ENCODE data around the gene SPDYE1.

SPDYE1 gene

DNA sequence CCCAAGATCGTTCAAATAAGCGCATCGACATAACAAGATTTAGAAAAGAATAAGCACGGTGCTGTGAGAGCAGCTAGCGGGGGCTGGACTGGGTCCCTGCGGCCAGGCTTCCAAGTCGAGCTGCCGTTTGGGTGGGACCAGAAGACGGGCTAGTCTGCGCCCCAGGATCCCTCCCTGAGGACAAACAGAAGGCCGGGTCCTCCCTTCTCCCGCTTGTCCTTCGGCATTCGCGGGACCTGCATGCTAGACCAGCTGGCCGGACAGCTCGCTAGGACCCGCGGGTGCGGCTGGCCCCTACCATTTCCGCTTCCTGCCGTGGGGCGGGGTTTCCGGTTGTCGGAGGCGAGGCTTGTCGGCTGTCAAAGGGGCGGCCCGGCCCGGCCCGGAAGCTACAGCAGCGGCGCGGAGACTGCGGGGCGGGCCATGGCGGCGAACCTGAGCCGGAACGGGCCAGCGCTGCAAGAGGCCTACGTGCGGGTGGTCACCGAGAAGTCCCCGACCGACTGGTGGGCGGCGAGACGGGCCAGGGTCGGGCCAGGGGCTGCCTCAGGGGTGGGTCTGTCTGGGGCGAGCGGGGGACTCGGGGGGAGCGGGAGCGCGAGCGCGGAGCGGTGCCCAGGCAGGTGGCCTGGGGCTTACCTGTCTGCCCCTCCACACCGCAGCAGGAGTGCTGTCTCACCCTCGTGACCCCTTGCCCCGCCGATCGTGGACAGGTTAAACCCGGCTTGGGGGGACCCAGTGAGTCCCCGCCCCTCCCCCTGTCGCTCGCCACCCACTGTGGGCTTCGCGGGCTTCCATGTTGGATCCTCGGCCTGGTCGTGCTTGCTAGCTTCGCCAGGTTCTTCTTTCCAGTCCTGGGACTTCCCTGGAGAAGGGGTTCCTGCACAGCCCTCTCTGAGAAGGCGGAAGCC lies 46.9 kb downstream of the SPDYE1 start, which contains the start of gene DBNL:
TSS of gene DBNL (plus strand) at position 388 of the 911 bp plus-strand sequence. CDS start at position 424, 36 bp downstream.
- DNase-seq (ENCODE audit: low spot score): peak; percentile 94

DNA sequence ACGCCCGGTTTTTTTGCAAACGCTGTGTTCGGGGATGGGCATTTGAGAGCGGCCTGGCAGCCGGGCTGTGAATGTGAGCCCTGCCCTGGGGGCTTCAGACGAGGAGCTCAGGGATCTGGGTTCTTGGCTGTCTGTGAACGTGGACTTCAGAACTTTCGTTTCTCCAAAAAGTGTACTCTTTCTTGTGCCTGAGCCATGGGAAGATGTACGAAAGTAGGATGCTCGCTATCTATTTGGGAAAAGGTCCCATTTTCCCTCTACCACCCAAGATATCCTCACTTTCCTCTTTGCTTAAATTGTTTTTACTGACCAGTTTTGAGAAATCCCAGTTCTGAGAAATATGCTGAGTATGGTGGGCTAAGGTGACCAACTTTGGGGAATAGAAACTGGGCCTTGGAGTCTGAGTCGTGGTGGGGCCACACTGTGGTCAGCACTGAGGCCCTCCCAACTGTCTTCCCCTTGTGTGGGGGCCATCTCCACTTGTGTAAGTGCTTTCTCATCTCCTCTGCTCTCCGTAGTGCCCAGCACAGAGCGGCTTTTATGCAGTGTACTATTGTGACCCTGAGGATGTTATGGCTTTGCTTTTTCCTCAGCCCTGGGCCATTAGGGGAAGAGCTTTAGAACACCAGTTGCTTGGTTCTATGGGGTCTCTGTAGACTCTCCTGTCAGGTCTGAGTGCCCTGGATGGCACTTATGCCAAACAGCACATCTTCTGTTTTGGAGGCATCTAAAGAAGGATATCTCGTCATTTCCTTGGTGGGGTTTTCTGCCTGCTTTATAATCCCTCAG lies 47.7 kb downstream of the SPDYE1 start:
- no peak for DNase-seq (ENCODE audit: low spot score)

DNA sequence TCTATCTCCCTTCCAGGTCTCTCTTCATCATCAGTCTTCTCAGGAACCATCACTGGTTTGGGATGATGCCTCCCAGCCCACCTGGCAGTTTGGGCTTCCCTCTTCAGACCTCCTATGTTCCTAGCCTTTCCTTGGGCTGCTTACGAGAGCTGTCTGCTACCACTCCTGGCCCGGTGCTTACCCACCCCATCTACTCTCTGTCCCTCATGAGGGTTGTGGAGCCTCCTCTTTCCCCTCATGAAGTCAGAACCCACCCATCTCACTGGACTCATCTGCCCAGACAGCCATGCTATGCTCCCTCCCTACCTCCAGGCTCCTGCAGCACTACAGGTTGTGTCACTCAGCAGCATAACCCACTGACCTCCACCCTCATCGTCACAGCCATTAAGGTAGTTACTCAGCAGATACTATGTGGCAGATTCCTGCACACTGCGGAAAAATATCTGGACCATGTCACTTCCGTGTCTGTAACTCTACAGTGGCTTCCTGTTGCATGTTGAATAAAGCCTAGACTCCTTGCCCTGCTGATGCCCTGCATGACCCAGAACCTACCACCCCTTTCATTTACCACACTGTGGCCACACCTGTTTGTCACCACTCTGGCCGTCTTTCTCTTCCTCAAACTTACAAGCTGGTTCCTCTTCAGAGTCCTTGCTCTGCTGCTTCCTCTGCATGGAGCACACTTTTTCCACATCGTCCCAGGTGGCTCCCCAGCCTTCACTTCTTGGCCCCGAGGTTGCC lies 48.8 kb downstream of the SPDYE1 start:
- no peak for DNase-seq (ENCODE audit: low spot score)

DNA sequence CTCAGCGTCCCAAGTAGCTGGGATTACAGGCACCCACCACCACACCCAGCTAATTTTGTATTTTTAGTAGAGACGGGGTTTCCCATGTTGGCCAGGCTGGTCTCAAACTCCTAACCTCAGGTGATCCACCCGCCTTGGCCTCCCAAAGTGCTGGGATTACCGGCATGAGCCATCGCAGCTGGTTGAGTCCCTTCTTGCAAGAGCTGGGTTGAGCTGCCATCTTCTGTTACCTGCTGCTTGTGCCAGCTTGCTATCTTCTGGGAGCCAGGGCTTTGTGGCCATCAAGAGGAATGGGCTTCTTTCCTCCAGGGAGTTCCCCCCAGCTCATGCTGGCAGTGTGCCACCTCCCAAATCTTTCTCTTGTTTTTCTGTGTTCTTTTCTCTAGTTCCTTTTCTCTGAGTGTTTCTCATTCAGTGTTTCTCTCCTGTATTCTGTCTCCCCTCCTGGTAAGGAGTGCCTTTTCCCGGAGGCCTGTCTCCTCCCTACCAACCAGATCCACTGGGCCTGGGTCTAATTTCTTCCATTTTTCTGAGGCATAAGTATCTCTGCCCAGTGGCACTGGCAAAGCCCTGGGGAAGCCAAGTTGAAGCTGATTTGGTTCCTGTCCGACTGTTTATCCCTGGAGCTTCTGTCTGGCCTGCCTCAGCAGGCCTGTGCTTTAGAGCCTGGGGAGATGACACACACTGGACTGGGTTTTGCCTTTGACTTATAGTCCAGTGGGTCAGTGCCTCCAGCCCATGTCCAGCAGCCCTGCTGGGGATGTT lies 50.5 kb downstream of the SPDYE1 start:
- DNase-seq (ENCODE audit: low spot score): no peak

GRCh38 chr7:44050121-44050914 lies 52.6 kb downstream of the SPDYE1 start:
- no peak for DNase-seq (ENCODE audit: low spot score)

- DNase-seq (ENCODE audit: low spot score): no peak
Observed at GRCh38 chr7:44050915-44051560, 53.3 kb downstream of the SPDYE1 start.

DNA sequence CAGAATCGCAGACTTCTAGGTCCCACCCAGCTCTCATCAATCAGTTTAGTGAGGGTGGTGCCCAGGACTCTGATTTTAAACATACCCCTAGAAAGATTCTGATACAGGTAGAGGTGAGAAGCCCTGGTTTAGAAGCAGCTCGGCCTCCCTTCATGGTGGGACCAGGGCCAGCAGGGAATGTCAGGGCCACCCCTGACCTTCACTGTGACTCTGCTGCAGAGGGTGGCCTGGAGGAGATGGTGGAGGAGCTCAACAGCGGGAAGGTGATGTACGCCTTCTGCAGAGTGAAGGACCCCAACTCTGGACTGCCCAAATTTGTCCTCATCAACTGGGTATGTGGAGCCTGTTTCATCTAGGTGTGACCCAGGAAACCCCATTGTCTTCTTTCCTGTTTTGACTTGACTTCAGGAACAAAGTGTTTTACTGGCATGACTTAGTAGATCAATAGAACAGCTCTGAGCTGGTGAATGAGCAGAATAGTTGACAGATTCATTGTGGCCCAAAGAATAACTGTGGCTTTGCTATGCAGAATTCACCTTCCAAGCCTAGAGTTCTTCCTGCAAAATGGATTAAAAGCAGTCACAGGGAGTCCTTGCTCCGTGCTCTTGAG lies 54.0 kb downstream of the SPDYE1 start:
- no peak for DNase-seq (ENCODE audit: low spot score)

- DNase-seq (ENCODE audit: low spot score): no peak
Observed at GRCh38 chr7:44052771-44053365, 55.2 kb downstream of the SPDYE1 start.

DNA sequence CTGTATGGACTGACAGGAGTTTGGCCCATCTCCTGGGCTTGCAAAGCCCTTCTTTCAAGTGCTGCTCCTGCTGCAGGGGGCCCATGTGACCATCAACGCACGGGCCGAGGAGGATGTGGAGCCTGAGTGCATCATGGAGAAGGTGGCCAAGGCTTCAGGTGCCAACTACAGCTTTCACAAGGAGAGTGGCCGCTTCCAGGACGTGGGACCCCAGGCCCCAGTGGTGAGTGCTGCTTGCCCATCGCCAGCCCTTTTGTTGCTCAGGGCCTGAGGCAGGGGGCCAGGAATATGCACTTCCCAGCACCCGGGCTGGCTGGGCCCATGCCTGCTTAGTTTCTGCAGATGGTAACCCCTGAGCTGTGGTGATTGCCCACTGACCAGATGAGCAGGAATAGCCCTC lies 59.0 kb downstream of the SPDYE1 start:
- DNase-seq (ENCODE audit: low spot score): no peak

- no peak for DNase-seq (ENCODE audit: low spot score)
Observed at GRCh38 chr7:44057181-44057848, 59.6 kb downstream of the SPDYE1 start.

GRCh38 chr7:44057849-44058758 lies 60.4 kb downstream of the SPDYE1 start:
- no peak for DNase-seq (ENCODE audit: low spot score)

GRCh38 chr7:44058759-44059218 lies 61.1 kb downstream of the SPDYE1 start:
- no peak for DNase-seq (ENCODE audit: low spot score)

DNA sequence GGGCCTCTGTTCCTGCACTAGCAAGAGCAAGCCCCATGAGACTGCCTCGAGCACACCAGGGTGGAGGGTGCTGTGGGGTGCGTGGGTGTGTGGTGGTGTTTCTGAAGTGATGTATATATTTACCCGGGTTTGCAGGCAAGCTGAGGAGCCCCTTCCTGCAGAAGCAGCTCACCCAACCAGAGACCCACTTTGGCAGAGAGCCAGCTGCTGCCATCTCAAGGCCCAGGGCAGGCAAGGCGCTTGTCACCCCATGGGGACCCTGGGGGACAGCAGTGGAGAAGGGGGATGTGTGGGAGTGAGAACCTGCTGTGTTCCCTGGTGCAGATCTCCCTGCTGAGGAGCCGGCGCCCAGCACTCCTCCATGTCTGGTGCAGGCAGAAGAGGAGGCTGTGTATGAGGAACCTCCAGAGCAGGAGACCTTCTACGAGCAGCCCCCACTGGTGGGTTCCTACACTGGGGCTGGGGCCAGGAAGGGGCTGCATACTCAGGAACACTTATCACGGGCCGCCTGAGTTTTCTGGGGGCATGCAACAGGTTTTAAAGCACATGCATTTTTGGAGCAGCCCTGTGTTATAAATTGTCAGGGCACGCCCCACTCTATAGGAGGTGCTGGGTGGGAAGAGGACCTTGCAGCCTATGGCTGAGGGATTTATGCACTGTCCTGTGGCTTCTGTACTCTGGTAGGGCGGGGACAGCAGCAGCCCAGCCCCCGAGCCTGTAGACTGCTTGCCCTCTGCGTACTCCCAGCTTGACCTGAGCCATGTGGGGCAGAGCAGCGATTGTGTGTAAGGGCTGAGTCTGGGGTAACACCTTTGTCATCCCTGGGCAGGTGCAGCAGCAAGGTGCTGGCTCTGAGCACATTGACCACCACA lies 61.8 kb downstream of the SPDYE1 start:
- no peak for DNase-seq (ENCODE audit: low spot score)

Measured in COLO829 (cell line).